Choroid plexus epithelial cell (primary cell): Measurements from ENCODE around the gene RSPH3.

Experiments
- DNase-seq: peaks from one replicate; pipeline ENCODE4 v3.0.0-alpha.2; 2010; ENCODE audit warnings: low read depth
- H3K4me3 ChIP-seq: 2 replicates; pipeline ENCODE4 v1.5.1; 2011; ENCODE audit warnings: low read depth, mild to moderate bottlenecking, control low read depth, low read length, moderate library complexity
- TF ChIP-seq, protein P1 (sequence below): conservative IDR thresholded peaks from 2 replicates; pipeline ENCODE4 v1.5.1; 2011; ENCODE audit warnings: low read depth, mild to moderate bottlenecking, control low read depth, inconsistent platforms, low read length, moderate library complexity

The RSPH3 gene

DNA sequence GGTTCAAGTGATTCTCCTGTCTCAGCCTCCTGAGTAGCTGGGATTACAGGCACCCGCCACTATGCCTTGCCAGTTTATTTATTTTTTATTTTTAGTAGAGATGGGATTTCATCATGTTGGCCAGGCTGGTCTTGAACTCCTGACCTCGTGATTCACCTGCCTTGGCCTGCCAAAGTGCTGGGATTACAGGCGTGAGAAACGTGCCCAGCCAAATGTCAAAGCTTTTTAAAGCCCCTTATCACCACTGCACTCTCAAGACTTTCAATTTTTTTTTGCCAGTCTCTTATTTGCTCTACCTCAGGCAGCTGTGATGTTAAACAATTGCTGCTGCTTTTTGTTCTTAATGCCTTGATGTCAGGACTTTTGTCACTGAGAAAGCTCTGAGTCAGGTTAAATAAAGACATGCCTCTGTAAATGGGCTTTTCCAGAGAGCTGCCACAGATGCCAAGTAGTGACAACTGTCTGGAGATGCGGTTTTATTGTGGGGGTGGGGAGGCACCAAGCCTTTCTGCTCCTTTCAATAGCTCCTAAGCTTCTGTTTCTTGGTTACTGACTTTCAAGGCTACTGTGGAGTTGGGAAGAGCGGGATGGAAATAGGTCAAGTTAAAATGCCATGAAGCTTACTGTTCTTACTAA lies 29.2 kb downstream of the RSPH3 start:
- no peak for DNase-seq
- TF ChIP-seq, protein P1, sequence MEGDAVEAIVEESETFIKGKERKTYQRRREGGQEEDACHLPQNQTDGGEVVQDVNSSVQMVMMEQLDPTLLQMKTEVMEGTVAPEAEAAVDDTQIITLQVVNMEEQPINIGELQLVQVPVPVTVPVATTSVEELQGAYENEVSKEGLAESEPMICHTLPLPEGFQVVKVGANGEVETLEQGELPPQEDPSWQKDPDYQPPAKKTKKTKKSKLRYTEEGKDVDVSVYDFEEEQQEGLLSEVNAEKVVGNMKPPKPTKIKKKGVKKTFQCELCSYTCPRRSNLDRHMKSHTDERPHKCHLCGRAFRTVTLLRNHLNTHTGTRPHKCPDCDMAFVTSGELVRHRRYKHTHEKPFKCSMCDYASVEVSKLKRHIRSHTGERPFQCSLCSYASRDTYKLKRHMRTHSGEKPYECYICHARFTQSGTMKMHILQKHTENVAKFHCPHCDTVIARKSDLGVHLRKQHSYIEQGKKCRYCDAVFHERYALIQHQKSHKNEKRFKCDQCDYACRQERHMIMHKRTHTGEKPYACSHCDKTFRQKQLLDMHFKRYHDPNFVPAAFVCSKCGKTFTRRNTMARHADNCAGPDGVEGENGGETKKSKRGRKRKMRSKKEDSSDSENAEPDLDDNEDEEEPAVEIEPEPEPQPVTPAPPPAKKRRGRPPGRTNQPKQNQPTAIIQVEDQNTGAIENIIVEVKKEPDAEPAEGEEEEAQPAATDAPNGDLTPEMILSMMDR: no peak
- H3K4me3 ChIP-seq: no peak overlapping the region

DNA sequence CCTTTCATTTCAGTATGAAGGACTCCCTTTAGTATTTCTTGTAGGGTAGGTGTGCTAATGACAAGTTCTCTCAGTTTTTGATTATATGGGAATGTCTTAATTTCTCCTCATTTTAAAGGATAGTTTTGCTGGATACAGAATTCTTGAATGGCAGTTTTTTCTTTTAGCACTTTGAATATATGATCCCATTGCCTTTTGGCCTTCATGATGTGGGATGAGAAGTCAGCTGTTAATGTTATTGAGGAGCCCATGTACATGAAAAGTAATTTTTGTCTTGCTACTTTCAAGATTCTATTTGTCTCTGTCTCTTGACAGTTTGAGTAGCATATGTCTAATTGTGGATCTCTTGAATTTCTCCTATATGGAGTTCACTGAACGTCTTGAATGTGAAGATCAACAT lies 30.9 kb downstream of the RSPH3 start:
- no peak overlapping the region for H3K4me3 ChIP-seq
- TF ChIP-seq, protein P1: no peak
- DNase-seq: peak; percentile 14

DNA sequence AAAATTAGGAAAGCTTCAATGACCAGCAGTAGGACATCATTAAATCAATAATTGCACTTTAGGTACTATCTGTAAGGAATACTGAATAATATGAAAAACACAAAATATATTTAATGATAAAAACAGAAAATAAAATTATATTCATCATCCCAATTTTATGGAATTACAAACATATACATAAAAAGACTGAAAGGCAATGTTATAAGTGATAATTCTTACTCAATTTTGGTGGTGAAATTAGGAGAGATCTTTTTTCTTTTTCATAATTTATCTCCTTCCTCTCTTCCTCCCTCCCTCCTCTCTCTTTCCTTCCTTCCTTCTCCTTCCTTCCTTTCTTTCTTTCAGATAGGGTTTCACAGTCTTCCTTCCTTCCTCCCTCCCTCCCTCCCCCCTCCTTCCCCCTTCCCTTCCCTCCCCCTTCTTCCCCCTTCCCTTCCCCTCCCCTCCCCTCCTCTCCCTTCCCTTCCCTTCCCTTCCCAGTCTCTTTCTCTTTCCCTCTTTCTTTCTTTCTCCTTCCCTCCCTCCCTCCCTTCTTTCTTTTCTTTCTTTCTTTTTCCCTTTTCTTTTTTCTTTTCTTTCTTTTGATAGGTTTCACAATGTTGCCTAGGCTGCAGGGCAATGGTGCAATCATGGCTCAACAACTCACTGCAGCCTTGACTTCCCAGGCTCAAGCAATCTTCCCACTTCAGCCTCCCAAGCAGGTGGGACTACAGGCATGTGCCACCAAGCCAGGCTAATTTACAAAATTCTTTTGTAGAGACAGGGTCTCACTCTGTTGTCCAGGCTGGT lies 36.8 kb downstream of the RSPH3 start:
- no peak overlapping the region for H3K4me3 ChIP-seq
- TF ChIP-seq, protein P1: no peak
- DNase-seq: peak; percentile 17

DNA sequence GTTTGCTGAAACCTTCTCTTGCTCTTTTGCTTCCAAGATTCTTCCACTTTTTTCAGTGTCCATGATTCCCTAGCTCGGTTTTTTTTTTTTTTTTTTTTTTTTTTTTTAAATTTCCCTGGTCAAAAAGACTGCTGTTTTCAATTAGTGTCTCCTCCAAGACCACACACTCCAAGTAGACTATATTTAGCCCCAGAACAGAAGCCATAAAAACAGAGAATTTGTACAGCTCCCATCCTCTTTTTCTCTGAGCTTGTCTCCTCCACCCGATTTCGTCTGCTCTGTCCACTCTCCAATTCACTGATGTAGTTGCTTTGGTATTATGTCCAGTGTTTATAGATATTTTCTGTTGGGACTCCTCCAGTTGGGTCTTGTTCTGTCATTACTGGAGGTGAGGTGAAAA lies 37.6 kb downstream of the RSPH3 start:
- no peak for DNase-seq
- TF ChIP-seq, protein P1: no peak
- no peak overlapping the region for H3K4me3 ChIP-seq

DNA sequence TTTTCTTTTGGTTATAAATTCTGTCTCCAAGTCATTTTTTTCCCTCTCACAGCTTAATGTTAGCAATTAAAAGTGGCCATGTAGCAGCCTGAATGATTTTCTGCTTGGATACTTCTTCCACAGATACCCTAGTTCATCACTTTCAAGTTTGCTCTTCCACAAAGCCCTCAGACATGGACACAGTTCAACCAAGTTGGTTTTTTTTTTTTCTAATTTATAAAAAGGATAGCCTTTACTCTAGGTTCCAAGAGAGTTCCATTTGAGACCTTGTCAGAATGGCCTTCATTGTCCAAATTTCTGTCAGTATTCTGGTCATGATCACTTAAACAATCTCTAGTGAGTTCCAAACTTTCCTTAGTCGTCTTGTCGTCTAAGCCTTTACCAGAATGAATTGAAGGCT lies 40.0 kb downstream of the RSPH3 start:
- TF ChIP-seq, protein P1: no peak
- DNase-seq: no peak

DNA sequence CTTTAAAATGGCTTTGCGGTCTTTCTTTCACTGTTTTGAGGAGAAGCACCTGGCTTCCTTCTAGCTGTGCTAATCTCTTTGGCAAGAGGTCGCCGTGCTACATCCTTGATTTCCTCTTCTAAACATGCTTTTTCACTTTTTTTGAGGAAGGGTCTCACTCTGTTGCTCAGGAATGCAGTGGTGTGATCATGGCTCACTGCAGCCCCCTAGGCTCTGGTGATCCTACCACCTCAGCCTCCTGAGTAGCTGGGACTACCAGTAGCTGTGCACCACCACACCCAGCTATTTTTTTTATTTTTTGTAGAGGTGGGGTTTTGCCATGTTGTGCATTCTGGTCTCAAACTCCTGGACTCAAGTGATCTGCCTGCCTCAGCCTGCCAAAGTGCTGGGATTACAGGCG lies 40.5 kb downstream of the RSPH3 start:
- no peak for DNase-seq
- TF ChIP-seq, protein P1: no peak
- H3K4me3 ChIP-seq: no peak overlapping the region

More for the DNA sequence above, 40.0 kb downstream of the RSPH3 start:
- H3K4me3 ChIP-seq: no peak overlapping the region
